Activated CD4-positive, CD25-positive, alpha-beta regulatory T cell treated with anti-CD3 and anti-CD28 coated beads, Interleukin-2, amount 50 U/mL, for 16 hours (primary cell): ENCODE measurements around the gene GPC2.

Source experiments
- DNase-seq: peaks from one replicate; pipeline ENCODE4 v3.0.0-alpha.2; 2020; ENCODE audit warnings: low read depth, low spot score

GPC2 gene

DNA sequence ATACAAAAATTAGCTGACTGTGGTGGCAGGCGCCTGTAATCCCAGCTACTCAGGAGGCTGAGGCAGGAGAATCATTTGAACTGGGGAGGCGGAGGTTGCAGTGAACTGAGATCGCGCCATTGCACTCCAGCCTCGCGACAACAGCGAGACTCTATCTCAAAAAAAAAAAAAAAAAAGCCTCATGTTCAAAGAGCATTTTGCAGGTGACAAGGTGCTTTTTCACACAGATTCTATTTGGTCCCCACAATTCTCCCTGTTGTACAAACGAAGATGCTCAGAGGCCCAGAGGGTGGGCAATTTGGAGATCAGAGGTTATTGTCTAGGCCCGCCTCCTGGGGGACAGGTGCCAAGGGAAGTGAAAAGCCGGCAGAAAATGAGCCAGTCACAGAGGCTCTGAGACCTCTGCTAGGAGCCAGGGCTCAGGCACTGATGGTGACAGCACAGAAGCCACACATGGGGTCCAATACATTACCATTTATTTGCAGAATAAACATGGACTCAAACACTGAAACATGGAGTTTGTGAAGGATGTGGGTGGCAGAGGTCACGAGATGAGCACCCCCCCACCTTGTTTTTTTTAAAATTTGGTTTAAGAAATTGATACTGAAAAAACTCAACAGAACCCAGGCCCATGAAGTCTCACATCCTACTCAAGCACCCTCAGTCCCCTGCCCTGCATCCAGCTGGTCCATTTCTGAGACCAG, 7.9 kb downstream of the GPC2 start:
- no peak for DNase-seq

DNA sequence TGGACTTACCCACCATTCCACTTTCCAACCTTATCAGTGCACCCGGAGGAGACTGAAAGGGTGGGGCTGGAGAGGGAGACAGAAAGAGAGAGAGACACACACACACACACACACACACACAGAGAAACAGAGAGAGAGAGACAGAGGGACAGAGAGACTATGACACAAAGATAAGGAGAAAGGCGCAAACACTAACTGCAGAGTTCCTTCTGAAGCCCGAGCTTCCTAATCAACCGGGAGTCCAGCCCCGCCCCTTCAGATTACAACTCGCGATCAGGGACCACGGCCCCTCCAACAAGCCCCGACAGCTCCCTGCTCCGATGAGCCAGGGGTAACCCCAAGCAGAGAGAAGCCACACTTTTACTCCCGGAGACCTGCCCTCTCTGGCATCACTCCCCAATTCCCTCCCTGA, 9.3 kb downstream of the GPC2 start:
- DNase-seq, result no peak

DNA sequence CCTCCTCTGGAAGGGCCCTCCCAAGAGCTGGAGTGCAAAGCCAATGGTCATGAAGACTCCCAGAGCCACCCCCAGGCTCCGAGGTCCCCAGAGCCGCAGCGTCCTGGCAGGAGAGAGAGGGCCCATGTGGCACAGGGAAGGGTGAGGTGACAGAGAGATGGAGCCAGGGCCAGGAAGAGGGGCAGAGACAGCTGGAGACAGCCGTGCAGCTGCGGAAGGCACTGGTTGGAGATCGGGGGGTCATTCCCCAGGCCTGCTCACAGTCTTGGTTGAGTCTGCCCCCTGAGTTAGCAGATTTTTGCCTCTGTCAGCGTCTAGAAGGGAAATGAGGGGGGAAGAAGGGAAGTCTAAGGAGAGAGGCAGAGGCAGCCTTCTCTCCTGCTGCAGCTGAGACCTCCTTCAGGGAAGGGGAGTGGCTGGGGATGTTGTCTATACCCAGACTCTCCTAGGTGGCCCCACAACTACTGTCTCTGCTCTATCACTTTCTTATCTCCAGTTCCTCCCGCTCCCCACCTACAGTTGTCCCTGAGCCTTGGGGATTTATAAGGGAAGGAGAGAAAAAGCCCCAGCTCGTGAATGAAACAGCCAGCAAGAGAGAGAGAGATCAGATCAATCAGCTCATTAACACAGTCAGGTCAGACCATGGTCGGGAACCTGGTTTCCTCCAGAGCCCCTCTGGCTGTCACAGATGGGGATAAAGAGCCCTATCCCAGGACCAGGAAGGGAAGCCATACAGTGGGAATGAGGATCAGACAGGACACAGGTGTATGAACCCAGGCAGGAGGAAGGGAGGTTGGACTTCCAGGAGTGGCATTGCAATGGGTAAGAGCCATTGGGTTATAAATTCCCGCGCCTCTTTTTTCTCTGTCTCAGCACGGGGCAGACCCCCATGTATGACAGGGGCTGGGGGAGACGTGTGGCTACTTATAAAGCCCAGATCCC, 9.9 kb downstream of the GPC2 start:
- no peak for DNase-seq

DNA sequence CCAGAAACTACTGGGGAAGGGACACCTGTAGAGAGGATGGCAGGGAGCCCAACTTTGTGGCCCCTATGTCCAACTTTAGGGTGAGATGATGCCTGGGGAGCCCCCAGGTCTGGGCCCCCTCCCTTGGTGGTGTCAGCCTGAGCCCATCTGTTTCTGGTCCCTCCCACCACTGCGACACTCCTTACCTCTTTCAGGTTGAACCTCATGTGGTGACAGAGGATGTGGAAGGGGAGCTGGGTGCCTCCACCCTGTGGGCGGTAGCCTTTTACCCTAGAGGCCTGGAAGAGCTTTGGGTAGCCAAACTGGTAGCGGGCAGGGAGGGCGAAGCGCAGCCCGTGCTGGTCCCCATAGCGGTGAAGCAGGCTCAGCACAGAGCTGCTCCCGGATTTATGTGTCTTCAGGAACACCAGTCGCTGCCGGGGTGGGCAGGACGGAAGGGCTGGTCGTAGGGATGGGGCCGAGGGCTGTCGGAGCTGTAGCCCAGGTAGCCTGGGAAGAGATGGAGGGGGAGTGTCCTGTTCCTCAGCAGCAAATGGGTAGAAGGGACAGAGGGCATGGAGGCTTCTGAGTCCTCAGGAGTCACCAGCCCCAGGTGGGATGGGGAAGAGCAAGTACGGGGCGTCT, 10.8 kb downstream of the GPC2 start:
- no peak for DNase-seq

DNA sequence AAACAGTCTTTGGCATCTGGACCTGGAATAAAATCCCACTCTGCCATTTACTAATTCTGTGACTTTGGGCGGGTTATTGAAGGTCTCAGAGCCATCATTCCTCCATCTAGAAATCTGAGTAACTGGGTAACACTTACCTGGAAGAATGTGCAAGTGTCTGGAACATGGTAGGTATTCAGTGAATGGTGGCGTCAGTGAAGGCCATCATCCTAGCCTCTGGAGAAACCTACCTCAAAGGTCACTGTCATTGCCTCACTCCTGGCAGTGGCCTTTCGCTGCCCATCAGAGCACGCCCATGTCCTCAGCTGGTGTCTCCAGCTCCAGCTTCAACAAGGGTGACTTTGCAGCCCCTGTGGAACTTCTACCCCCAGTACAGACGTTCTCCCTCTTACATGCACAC, 13.3 kb downstream of the GPC2 start:
- DNase-seq, result no peak

DNA sequence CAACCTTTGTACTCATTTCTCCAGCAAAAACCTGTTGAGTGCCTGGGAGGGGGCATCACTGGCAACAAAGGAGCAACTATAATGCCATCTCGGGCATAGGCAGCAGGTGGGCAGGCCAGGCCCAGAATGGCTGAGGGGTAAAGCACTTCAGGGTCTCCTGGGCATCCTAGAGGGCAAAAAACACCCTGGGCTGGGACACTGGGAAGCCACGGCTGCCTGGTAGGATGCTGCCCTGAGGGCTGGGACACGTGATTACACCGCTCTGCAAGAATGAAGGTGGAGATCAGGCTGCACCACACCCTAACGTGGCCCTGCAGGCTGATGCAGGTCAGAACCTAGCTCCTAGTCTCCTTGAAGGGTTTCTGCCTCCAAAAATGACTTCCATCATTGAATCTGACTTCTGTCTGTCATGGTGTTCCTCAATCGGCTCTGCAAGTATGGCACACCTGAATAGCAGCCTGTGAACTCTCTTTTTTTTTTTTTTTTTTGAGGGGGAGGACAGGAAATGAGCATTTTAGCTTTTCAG, 14.1 kb downstream of the GPC2 start:
- no peak for DNase-seq

DNA sequence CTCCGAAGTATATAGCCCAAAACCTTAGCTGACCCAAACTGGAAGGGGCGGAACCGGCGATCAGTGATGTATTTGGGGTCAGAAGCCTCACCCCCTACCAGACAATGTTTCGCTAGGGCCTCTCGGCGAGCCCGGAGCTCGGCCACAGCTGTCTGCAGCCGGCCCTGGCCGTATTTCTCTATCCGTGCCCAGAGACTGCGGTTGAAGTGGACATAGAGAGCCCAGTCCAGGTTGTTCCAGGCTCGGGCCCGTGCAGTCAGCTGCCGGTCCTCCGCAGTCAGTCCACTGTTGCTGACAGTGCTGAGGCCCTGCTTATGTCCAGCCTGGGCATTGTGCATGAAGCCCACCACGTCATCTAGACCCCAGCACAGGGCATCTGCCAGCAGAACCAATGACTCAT, 17.1 kb downstream of the GPC2 start:
- no peak for DNase-seq

DNA sequence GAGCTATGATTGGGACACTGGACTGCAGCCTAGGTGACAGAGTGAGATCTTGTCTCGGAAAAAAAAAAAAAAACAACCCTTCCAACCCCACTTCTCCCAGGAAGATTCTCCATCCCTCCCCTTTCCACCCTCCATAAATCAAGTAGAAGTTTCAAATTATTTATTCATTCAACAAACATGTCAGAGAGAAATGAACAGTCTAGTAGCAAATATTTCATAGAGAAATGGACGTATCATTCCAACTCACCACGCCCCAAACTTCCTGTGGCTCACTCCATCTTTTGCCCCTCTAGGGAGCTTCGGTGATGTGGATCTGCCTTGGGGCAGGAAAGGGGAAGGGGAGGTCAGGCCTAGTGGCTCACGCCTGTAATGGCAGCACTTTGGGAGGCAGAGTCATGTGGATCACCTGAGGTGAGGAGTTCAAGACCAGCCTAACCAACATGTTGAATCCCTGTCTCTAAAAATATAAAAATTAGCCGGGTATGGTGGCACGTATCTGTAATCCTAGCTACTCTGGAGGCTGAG, 18.0 kb downstream of the GPC2 start:
- no peak for DNase-seq

DNA sequence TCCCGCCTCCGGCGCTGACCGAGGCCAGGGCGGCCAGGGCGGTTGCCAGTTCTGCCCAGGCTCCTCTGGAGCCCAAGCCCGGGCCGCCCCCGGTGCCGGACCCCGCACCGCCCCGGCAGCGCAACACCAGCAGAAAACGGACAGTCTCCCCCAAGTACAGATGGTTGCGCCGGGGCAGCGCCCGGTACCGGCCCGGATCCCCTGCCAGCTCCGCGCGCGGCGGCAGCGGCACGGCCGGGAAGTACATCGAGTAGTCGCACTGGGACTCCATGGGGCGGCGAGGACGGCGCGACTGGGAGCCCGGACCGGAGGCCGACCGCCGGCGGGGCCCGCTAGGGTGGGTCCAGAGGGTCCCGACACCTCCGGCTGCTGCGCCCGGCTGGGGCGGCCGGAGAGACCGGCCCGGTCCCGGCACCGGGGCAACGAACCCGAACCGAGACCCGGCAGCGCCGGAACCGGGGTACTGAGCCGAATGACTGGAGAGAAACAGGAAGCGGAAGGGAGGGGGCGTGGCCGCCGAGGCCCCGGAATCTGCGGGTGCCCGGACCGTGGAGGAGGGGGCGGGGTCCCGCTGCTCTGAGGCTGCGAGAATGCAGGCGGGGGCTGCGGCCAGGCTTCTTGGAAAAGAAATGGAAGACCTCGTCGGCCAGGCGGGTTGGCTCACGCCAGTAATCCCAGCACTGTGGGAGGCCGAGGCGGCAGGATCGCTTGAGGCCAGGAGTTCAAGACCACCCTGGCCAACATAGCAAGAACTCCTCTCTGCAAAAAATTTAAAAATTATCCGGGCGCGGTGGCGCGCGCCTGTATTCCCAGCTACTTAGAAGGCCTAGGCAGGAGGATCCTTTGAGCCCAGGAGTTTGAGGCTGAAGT, 18.7 kb downstream of the GPC2 start, which contains the start of gene TRAPPC14:
TRAPPC14 (minus strand) TSS at position 495 of the 870 bp plus-strand sequence; CDS start at position 271, 224 bp downstream.
- peak; percentile 78 for DNase-seq

DNA sequence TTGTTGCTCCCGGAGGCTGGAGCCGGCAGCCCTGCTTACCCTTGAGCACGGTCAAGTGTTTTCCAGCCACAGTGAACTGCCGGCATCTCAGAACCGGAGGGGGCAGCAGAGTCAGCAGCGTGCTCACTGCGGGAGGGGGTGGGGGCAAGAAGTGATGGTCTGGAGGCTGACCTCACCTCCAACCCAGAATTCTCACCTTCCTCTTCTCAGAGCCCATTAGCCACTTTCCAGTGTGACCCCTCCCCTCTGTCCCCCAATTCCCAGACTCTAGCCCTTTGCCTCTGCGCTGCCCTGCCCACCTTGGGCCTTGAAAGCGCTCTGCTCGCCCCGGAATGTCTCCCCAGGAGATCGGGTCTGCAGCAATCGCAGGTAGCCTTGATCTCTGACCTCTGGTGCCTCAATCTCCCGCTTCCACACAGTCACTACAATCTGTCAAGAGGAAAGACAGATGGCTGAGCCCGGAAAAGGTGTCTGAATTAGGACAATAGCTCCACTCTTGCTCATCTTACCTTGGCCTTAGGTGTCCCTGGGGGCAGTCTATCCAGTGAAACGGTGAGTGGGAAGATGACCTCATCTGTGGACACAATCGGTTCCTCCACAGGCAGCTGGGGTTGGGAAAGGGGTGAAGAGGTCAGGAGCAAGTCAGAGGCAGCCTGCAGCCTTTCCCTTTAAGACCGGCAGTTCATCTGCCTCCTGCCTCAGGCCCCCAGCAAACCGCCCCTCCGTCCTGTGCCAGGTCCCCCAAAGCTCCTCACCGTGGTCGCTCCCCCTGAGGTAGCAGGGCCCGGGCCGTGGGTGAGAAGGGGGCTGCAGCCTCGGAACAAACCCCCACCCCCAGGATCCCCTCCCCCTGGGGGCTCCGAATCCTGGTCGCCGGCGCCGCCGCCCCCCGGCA, 19.6 kb downstream of the GPC2 start:
- DNase-seq, result no peak

DNA sequence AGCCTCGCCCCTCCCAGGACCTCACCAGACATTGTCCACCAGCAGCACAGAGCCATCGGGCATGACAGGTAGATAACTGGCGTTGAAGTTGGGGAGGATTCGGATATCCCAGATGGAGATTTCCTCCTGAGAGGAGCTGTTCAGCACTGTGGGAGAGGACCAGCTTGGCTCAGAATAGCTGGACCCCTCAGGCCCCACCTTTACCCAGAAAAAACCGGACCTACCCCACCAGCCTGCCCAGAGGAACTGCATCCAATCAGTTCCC, 20.2 kb downstream of the GPC2 start:
- DNase-seq, result no peak

DNA sequence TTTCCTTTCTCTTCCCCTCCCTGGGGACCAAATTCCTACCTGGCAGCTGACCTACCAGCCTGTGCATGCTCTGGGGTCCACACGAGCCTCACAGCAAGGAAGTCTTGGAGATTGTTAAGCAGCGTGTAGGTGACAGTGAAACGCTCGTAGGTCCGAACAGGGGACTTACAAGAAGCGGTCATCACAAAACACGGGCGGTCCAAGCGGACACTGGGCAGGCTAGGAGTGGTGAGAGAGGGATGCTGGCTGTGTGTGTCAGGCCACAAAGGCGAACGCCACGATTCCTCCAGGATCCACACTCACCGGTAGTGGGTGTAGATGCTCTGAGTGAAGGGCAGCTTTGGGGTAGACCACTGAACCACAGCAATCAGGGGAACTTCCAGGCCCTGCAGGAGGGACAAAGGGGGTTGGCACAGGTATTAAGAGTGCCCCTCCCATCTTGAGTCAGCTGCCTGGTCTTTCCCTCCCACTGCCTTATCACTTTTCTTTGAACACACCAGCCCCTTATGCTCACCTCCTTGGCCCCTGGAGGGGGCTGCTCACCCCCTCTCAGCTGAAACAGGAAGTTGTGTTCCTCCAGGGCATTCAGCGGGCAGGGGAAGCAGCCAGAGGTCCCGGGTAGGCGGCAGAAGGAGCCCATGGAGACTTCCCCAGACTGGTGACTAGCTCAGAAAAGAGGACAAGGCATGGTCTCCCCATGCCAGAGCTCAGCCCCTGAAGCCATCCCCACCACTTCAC, 20.7 kb downstream of the GPC2 start:
- DNase-seq, result no peak

DNA sequence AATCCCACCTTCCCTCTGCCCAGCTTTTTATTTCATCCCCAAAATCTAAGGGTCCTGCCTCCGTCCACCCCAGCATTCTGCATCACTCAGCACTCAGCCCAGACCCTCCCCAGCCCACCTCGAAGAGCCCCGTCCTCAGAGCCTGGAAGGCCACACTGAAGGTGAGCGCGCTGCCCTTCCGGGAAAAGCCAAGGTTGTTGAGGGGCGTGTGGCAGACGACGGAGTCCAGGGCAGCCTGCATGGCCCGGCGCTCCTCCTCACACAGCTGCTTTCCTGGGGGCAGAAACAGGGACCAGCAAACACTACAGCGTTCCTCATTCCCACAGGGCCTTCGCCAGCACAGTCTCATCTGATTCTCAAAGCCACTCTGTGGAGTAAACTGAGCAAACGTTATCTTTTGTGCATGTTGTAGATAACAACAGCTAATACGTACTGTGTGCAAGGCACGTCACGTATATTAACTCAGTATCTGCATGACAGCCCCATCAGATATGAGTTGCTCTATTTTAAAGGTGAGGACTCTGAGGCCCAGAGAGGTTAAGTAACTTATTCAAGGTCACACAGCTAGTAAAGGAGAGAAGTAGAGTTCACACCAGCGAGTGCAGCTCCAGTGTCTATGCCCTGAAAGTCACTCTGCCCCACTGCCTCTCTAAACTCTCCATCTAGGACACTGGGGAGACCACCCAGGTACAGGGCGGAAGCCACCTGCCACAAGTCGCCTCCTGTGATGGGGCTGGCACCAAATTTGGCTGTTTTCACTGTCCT, 21.4 kb downstream of the GPC2 start:
- DNase-seq, result no peak

DNA sequence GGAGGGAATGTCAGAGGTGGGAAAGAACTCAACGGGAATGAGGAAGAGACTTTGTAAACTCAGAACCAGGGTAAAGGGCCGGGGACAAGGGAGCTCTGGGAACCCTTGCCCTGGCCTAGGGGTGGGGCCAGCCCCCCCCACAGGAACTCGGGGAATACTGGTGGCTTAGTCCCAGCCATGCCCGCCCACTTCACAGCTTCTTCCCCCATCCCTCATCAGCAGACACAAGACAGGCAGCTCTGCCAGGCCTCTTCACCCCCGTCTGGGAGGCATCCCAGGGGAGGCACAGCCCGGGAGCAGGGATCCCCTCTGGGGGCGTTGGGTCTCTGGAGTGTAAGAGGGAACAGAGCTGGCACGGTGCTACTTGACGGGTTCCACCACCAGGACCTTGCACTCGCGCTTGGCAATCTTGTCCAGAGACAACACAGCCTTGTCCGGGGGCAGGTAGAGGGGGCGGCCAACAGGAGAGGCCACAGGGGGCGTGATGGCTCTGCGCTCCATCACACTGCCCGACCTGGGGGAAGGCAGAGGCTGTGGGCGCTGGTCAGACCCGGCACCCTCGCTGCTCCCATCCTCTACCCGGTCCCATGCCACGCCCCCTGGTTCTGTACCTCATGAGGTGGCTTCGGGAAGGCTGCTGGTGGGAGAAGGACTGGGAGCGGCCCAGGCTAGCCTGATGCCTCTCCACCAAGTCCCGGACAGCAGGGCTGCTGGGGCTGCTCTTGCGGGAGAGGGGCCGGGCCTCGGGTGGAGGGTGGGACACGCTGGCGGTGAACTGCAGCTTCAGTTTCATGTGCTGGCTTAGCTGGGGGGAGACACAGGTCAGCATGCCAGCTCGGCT, 22.3 kb downstream of the GPC2 start:
- no peak for DNase-seq

DNA sequence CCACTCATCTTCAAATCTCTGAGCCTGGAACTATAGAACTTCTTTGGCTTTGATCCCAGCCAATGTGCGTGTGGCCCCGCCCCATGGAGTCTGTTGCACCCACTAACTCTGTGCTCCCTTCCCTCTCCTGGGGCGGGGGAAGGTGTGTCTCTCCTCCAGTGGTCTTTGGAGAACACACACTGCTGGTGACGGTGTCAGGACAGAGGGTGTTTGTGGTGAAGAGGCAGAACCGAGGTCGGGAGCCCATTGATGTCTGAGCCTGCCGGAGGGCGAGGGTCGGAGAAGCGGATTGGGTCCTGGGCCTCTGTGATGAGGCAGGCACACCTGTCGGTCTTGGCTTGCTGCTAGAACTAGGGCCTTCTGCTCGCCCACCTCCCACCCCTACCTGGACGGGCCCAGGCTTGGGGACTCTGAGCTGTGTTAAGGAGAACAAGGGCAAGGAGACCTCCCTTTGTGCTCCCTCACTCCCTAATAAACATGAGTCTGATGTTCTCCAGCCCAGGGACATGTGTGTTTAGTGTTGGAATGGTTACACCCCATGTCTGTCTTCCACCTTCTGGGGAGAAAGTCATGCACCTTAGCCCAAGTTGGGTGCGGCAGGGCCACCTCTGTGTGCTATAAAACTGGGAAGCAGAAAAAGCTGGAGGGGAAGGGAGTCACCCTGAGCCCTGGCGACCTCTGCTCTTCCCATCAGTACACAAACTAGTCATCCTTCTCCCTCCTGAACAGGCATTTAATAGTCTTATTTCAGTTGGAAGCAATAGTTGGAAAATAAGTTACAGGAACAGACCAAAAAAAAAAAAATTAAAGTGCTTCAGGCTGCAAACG, 23.3 kb downstream of the GPC2 start:
- DNase-seq, result no peak

DNA sequence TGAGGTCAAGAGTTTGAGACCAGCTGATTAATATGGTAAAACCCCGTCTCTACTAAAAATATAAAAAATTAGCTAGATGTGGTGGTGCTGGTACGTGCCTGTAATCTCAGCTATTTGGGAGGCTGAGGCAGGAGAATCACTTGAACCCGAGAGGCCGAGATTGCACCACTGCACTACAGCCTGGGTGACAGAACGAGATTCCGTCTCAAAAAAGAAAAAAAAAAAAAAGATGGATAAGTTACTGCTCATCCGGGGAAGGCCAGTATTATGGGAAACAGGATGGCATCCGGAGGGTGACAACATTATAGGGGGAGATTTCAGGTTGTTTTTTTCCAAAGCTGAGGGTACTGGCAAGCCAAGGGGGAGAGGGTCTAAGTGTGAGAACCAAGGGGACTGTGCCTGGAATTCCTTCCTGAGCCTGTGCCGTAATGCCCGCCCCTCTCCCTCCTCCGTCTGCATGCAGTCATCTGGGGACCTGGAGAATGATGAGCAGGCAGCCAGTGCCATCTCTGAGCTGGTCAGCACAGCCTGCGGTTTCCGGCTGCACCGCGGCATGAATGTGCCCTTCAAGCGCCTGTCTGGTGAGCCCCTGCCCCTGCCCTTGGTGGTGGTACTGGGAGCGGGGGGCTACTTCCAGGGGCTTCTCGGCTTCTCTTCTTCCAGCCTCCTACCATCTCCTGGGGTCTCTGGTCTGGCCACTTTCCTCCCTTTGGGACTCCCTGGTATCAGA, 24.1 kb downstream of the GPC2 start:
- no peak for DNase-seq
